H1 (cell line): ENCODE results near the gene CCDC86. TPM values are rescaled to one million over a fixed set of nuclear protein-coding genes. Genes with fewer than 3 reads are reported as not detected.

Source experiments
- CTCF ChIA-PET: fragments of 300-600 bp; sonication (Branson Sonifier 250); formaldehyde crosslinking; loops from one replicate; lab custom pipeline; 2021; ENCODE audit not compliant: partially characterized antibody; lab: Charles Lee
- POLR2A ChIA-PET: fragments of 300-600 bp; sonication (Branson Sonifier 250); formaldehyde crosslinking; loops from one replicate; lab custom pipeline; 2021; ENCODE audit warnings: inconsistent platforms; ENCODE audit not compliant: partially characterized antibody; lab: Charles Lee
- DNase-seq, 2 experiments: peaks; one replicate each; pipeline versions ENCODE4 v3.0.0 to v3.0.0-alpha.2; 2010 to 2022; ENCODE audit warnings: low spot score in 2 of 2, low read depth in 1 of 2, mixed read lengths in 1 of 2
- FAIRE-seq: peaks from 2 replicates; lab custom pipeline; 2011; peaks lifted over from hg19 to GRCh38; lab: Jason Lieb, UNC
- H2AFZ ChIP-seq: 2 replicates; pipeline ENCODE4 v1.8.1; 2012; ENCODE audit warnings: low read length, inconsistent platforms
- H2AK5ac ChIP-seq: 2 replicates; pipeline ENCODE4 v1.6.1; 2013; ENCODE audit warnings: low read depth, low read length
- H2BK120ac ChIP-seq: replicated peaks from 2 replicates; pipeline ENCODE3; 2013; ENCODE audit warnings: low read depth, low read length, inconsistent platforms
- H2BK12ac ChIP-seq: 2 replicates; pipeline ENCODE4 v1.6.1; 2013; ENCODE audit warnings: low read depth, low read length
- H2BK15ac ChIP-seq: 2 replicates; pipeline ENCODE4 v1.6.1; 2013; ENCODE audit warnings: low read length
- H2BK20ac ChIP-seq: 2 replicates; pipeline ENCODE4 v1.6.1; 2013; ENCODE audit warnings: low read length
- H2BK5ac ChIP-seq: 2 replicates; pipeline ENCODE4 v1.6.1; 2013; ENCODE audit warnings: low read depth, low read length
- H3K14ac ChIP-seq: 2 replicates; pipeline ENCODE4 v1.6.1; 2013; ENCODE audit warnings: inconsistent platforms; ENCODE audit not compliant: insufficient read length
- H3K18ac ChIP-seq: 2 replicates; pipeline ENCODE4 v1.6.1; 2013; ENCODE audit warnings: low read length; ENCODE audit errors: extremely low read depth
- H3K23ac ChIP-seq: 2 replicates; pipeline ENCODE4 v1.6.1; 2013; ENCODE audit warnings: inconsistent platforms; ENCODE audit not compliant: insufficient read length
- H3K23me2 ChIP-seq: 2 replicates; pipeline ENCODE4 v1.6.1; 2013; ENCODE audit warnings: low read depth, low read length
- H3K27ac ChIP-seq: 2 replicates; pipeline ENCODE4 v1.6.1; 2011; ENCODE audit warnings: low read depth, low read length, inconsistent platforms
- H3K27me3 ChIP-seq, 4 experiments: replicated peaks in 1 of 4; 1 replicate in 1 of 4; 2 replicates in 3 of 4; pipeline versions ENCODE4 v1.6.1 to v1.8.1; 2011 to 2013; ENCODE audit warnings: low read length in 3 of 4, mild to moderate bottlenecking in 3 of 4, inconsistent platforms in 2 of 4, mixed read lengths in 2 of 4, moderate library complexity in 1 of 4; ENCODE audit not compliant: control insufficient read depth in 3 of 4, insufficient read depth in 3 of 4; ENCODE audit errors: extremely low read depth in 1 of 4
- H3K36me3 ChIP-seq, 4 experiments: 2 replicates each; pipeline versions ENCODE4 v1.6.1 to v1.8.1; 2011 to 2013; ENCODE audit warnings: mild to moderate bottlenecking in 4 of 4, low read length in 3 of 4, moderate library complexity in 2 of 4, control low read depth in 1 of 4, inconsistent platforms in 1 of 4; ENCODE audit not compliant: insufficient read depth in 4 of 4, control insufficient read depth in 2 of 4
- H3K4ac ChIP-seq: replicated peaks from 2 replicates; pipeline ENCODE3; 2013; ENCODE audit warnings: low read length, low read depth, mixed read lengths, inconsistent platforms; ENCODE audit not compliant: insufficient read length
- H3K4me1 ChIP-seq, 4 experiments: replicated peaks in 1 of 4; 1 replicate in 1 of 4; 2 replicates in 3 of 4; pipeline versions ENCODE4 v1.6.1 to v1.8.1; 2011 to 2013; ENCODE audit warnings: low read length in 3 of 4, inconsistent platforms in 2 of 4, mixed read lengths in 1 of 4; ENCODE audit not compliant: insufficient read depth in 4 of 4, control insufficient read depth in 3 of 4
- H3K4me2 ChIP-seq, 2 experiments: 2 replicates each; pipeline versions ENCODE4 v1.6.1 to v1.8.1; 2011 to 2013; ENCODE audit warnings: low read depth in 2 of 2, low read length in 2 of 2, control low read depth in 1 of 2, inconsistent platforms in 1 of 2, mild to moderate bottlenecking in 1 of 2; ENCODE audit not compliant: insufficient read depth in 1 of 2
- H3K4me3 ChIP-seq, 4 experiments: fragments of 200-600, 300-600 bp in 1 of 4; sonication (generic), shearing (Covaris generic), sonication (Bioruptor Twin) in 1 of 4; 2 replicates each; pipeline versions ENCODE4 v1.5.1 to v1.8.1; 2011 to 2016; ENCODE audit warnings: low read length in 4 of 4, low read depth in 3 of 4, control low read depth in 2 of 4, inconsistent platforms in 2 of 4, mild to moderate bottlenecking in 2 of 4, mixed read lengths in 1 of 4, moderate library complexity in 1 of 4; ENCODE audit not compliant: insufficient read depth in 2 of 4; ENCODE audit errors: extremely low read depth in 1 of 4
- H3K56ac ChIP-seq: replicated peaks from 2 replicates; pipeline ENCODE3; 2013; ENCODE audit warnings: low read depth, mild to moderate bottlenecking, mixed read lengths, low read length, inconsistent platforms; ENCODE audit not compliant: insufficient read length
- H3K79me1 ChIP-seq: 2 replicates; pipeline ENCODE4 v1.6.1; 2013; ENCODE audit warnings: low read depth, low read length, control low read depth
- H3K79me2 ChIP-seq, 2 experiments: 2 replicates each; pipeline versions ENCODE4 v1.6.1 to v1.8.1; 2012 to 2013; ENCODE audit warnings: low read length in 2 of 2, mild to moderate bottlenecking in 2 of 2, inconsistent platforms in 1 of 2; ENCODE audit not compliant: insufficient read depth in 2 of 2, control insufficient read depth in 1 of 2
- H3K9ac ChIP-seq, 4 experiments: replicated peaks in 1 of 4; 1 replicate in 1 of 4; 2 replicates in 3 of 4; pipeline versions ENCODE4 v1.6.1 to v1.8.1; 2011 to 2013; ENCODE audit warnings: low read depth in 3 of 4, low read length in 3 of 4, control low read depth in 2 of 4, mild to moderate bottlenecking in 2 of 4, moderate library complexity in 2 of 4, inconsistent platforms in 1 of 4; ENCODE audit errors: extremely low read depth in 1 of 4
- H3K9me3 ChIP-seq, 2 experiments: 2 replicates each; pipeline versions ENCODE4 v1.6.1 to v1.8.1; 2012 to 2013; ENCODE audit warnings: mild to moderate bottlenecking in 2 of 2, moderate library complexity in 2 of 2, control low read depth in 1 of 2, inconsistent platforms in 1 of 2, low read depth in 1 of 2, low read length in 1 of 2, mixed read lengths in 1 of 2; ENCODE audit not compliant: insufficient read depth in 2 of 2
- H4K20me1 ChIP-seq, 2 experiments: replicated peaks in 1 of 2; 2 replicates each; pipeline versions ENCODE3 to v1.8.1; 2011 to 2013; ENCODE audit warnings: inconsistent platforms in 2 of 2, low read length in 2 of 2, mild to moderate bottlenecking in 1 of 2; ENCODE audit not compliant: insufficient read depth in 2 of 2, control insufficient read depth in 1 of 2
- H4K5ac ChIP-seq: 2 replicates; pipeline ENCODE4 v1.6.1; 2013; ENCODE audit warnings: low read length, low read depth, mixed read lengths, inconsistent platforms; ENCODE audit not compliant: insufficient read length
- H4K8ac ChIP-seq: 2 replicates; pipeline ENCODE4 v1.8.0; 2013; ENCODE audit warnings: mild to moderate bottlenecking, moderate library complexity, low read length, inconsistent platforms; ENCODE audit not compliant: insufficient read depth; ENCODE audit errors: extremely low read depth
- H4K91ac ChIP-seq: replicated peaks from 2 replicates; pipeline ENCODE3; 2013; ENCODE audit warnings: low read length, mixed read lengths, inconsistent platforms; ENCODE audit not compliant: insufficient read length
- ATF3 ChIP-seq: IDR thresholded peaks from 2 replicates; pipeline ENCODE4 v1.6.1; 2011; ENCODE audit warnings: low read depth, mild to moderate bottlenecking, low read length; ENCODE audit not compliant: insufficient read depth
- BCL11A ChIP-seq, 2 experiments: IDR thresholded peaks; one replicate each; pipeline ENCODE4 v1.6.1; 2011; ENCODE audit warnings: low read depth in 2 of 2, low read length in 2 of 2, mild to moderate bottlenecking in 2 of 2
- CEBPB ChIP-seq: IDR thresholded peaks from 2 replicates; pipeline ENCODE4 v1.6.1; 2012; ENCODE audit warnings: low read depth, low read length
- E2F6 ChIP-seq: IDR thresholded peaks from 2 replicates; pipeline ENCODE4 v1.6.1; 2012; ENCODE audit warnings: inconsistent platforms
- HDAC2 ChIP-seq, 2 experiments: fragments of 300-600 bp in 1 of 2; sonication (generic) in 1 of 2; IDR thresholded peaks; 2 replicates each; pipeline ENCODE4 v1.6.1; 2011 to 2012; ENCODE audit warnings: low read depth in 2 of 2, low read length in 2 of 2, mild to moderate bottlenecking in 2 of 2, moderate library complexity in 2 of 2, borderline replicate concordance in 1 of 2, inconsistent platforms in 1 of 2
- HDAC6 ChIP-seq: IDR thresholded peaks from one replicate; pipeline ENCODE4 v1.7.1; 2012; ENCODE audit warnings: low read depth, mild to moderate bottlenecking, inconsistent platforms, low read length, moderate library complexity
- JUN ChIP-seq: IDR thresholded peaks from 2 replicates; pipeline ENCODE4 v1.6.1; 2011; ENCODE audit warnings: low read depth, mild to moderate bottlenecking, improper control_type of control experiment, low read length
- MAX ChIP-seq: IDR thresholded peaks from 2 replicates; pipeline ENCODE4 v1.6.1; 2012; ENCODE audit warnings: inconsistent platforms
- SAP30 ChIP-seq: fragments of 300-600 bp; sonication (generic); IDR thresholded peaks from 2 replicates; pipeline ENCODE4 v1.7.1; 2012; ENCODE audit warnings: low read length, moderate library complexity, mild to moderate bottlenecking, inconsistent platforms; ENCODE audit not compliant: insufficient read depth, insufficient replicate concordance
- SIRT6 ChIP-seq: IDR thresholded peaks from one replicate; pipeline ENCODE4 v1.7.1; 2012; ENCODE audit warnings: low read length, inconsistent platforms
- SRF ChIP-seq: IDR thresholded peaks from 2 replicates; pipeline ENCODE4 v1.6.1; 2011; ENCODE audit warnings: mild to moderate bottlenecking, low read depth, low read length, moderate library complexity
- WGBS, 2 experiments: shearing (Covaris generic) in 1 of 2; methylation state at CpG; one replicate each; pipeline versions ENCODE4 v1.1.6 to v1.1.7; 2013 to 2015; ENCODE audit warnings: low lambda C conversion rate in 2 of 2, mixed read lengths in 2 of 2, inconsistent platforms in 1 of 2, low coverage in 1 of 2, missing lambda C conversion rate in 1 of 2; ENCODE audit not compliant: insufficient replicate concordance in 2 of 2, insufficient coverage in 1 of 2, insufficient read length in 1 of 2; ENCODE audit errors: extremely low coverage in 1 of 2, missing lambda C conversion rate in 1 of 2; 5-methylcytosine and 5-hydroxymethylcytosine counted together
- polyA plus RNA-seq, 7 experiments: library from polyadenylated mRNA; depleted of rRNA in 3 of 7; stranded (reverse) in 5 of 7; unstranded in 2 of 7; fragments of >200 nt in 5 of 7; fragments of 200-250 nt in 2 of 7; gene quantifications; 1 replicate in 5 of 7; 2 replicates in 1 of 7; 4 replicates in 1 of 7; pipeline versions ENCODE4 v1.2.1 to v1.2.3, GENCODE V29; 2011 to 2013; ENCODE audit warnings: missing spikeins in 2 of 7, mixed read lengths in 2 of 7
- total RNA-seq: library from RNA; stranded (reverse); fragmentation: NEBNext Ultra II Directional; extraction: Animal tissue kit (Norgen Biotek cat#: 25700); gene quantifications from 2 replicates; pipeline ENCODE4 v1.2.1, GENCODE V29; 2021

Gene CCDC86
- total and polyA plus RNA-seq, 2 of the 8 experiments (the other 6 are each of a cell fraction or from before 2014, with no cell fraction given) = 37.7 to 76.4 TPM

GRCh38 chr11:60830478-60831142 lies 11.3 kb upstream of the CCDC86 start:
- Histone ChIP-seq H3K4me2 (no peak overlapping the region), H4K5ac (no peak overlapping the region), H3K14ac (no peak overlapping the region), H3K9ac (no peak overlapping the region), H2BK120ac (no peak overlapping the region), H3K27me3 (no peaks in the 10 kb centered on the region; a peak in 2 of 7 replicates), H3K4me3 (no peak overlapping the region), H4K8ac (no peak overlapping the region), H2BK15ac (no peak overlapping the region), H3K23ac (no peak overlapping the region), H3K4ac (no peak overlapping the region), H3K4me1 (no peaks in the 10 kb centered on the region), H3K18ac (no peak overlapping the region), H2BK5ac (no peak overlapping the region), H3K36me3 (no peaks in the 10 kb centered on the region), H3K79me1 (no peaks in the 10 kb centered on the region), H2AK5ac (no peak overlapping the region), H2AFZ (no peak overlapping the region), H3K27ac (no peak overlapping the region), H3K23me2 (no peaks in the 10 kb centered on the region), H2BK12ac (no peak overlapping the region), H3K79me2 (no peaks in the 10 kb centered on the region), H3K9me3 (no peaks in the 10 kb centered on the region), H4K91ac (no peak overlapping the region), H4K20me1 (no peaks in the 10 kb centered on the region), H3K56ac (no peak overlapping the region), H2BK20ac (no peak overlapping the region)
- 50% methylated on average over 10 of the region's 10 CpGs; no CpG with 5 or more reads in 1 of the 2 experiments for WGBS, 2 experiments
- ChIA-PET CTCF (interaction anchor here (0.6 to 18.0 kb wide), 34 partner anchors 9 to 207 kb away, joined by 3 to 522 read pairs (median 6); partner anchors contain the start of genes CCDC86, PRPF19, PTGDR2 and ZP1), POLR2A (interaction anchor here (0.8 to 3.3 kb wide), 5 partner anchors 13 to 75 kb away, joined by 3 to 17 read pairs (median 4); partner anchors contain the start of gene PRPF19)
- peak; percentile 77 for FAIRE-seq
- DNase-seq = no peak
- TF ChIP-seq ATF3 (no peak), SRF (no peak), HDAC6 (no peak), JUN (no peak), SAP30 (no peak), MAX (no peak), E2F6 (no peak), SIRT6 (no peak), HDAC2 (IDR thresholded peaks at IDR 0.05; ENCODE audit: borderline replicate concordance in 1 of 2, low read depth in 2 of 2, low read length in 2 of 2) (no peak), BCL11A (IDR thresholded peaks at IDR 0.05; ENCODE audit: low read depth in 2 of 2, low read length in 2 of 2) (no peak), CEBPB (no peak)
